Astrocyte (in vitro differentiated cells and primary cell): Measurements from ENCODE around the gene EXOC1L. TPM values are rescaled to one million over a fixed set of nuclear protein-coding genes. Genes with fewer than 3 reads are reported as not detected.

Experiments used
- DNase-seq: peaks from one replicate; pipeline ENCODE4 v3.0.0-alpha.2; 2010; ENCODE audit warnings: low read depth
- FAIRE-seq: peaks from 2 replicates; lab custom pipeline; 2011; peaks lifted over from hg19 to GRCh38; lab: Jason Lieb, UNC
- H2AFZ ChIP-seq: 2 replicates; pipeline ENCODE4 v1.6.0; 2012; ENCODE audit warnings: low read depth, low read length, inconsistent platforms
- H3K27ac ChIP-seq: 2 replicates; pipeline ENCODE4 v1.5.1; 2011; ENCODE audit warnings: low read depth, low read length, inconsistent platforms
- H3K27me3 ChIP-seq: 2 replicates; pipeline ENCODE4 v1.6.0; 2011; ENCODE audit warnings: low read length, inconsistent platforms; ENCODE audit not compliant: insufficient read depth
- H3K36me3 ChIP-seq: 2 replicates; pipeline ENCODE4 v1.5.1; 2011; ENCODE audit warnings: low read length, inconsistent platforms; ENCODE audit not compliant: insufficient read depth
- H3K4me1 ChIP-seq: 2 replicates; pipeline ENCODE4 v1.5.1; 2011; ENCODE audit warnings: low read length, inconsistent platforms; ENCODE audit not compliant: insufficient read depth
- H3K4me2 ChIP-seq: 2 replicates; pipeline ENCODE4 v1.6.0; 2012; ENCODE audit warnings: low read length, inconsistent platforms
- H3K4me3 ChIP-seq: 2 replicates; pipeline ENCODE4 v1.5.1; 2011; ENCODE audit warnings: low read depth, mild to moderate bottlenecking, low read length, inconsistent platforms; ENCODE audit not compliant: insufficient read depth
- H3K79me2 ChIP-seq: 2 replicates; pipeline ENCODE4 v1.6.0; 2012; ENCODE audit warnings: mild to moderate bottlenecking, low read length, inconsistent platforms; ENCODE audit not compliant: insufficient read depth
- H3K9ac ChIP-seq: 2 replicates; pipeline ENCODE4 v1.6.0; 2012; ENCODE audit warnings: mild to moderate bottlenecking, low read length, inconsistent platforms
- H3K9me3 ChIP-seq: 2 replicates; pipeline ENCODE4 v1.5.1; 2012; ENCODE audit warnings: low read depth, mild to moderate bottlenecking, low read length, inconsistent platforms; ENCODE audit not compliant: insufficient read depth
- H4K20me1 ChIP-seq: 2 replicates; pipeline ENCODE4 v1.6.0; 2012; ENCODE audit warnings: low read length, inconsistent platforms; ENCODE audit not compliant: insufficient read depth
- H3K27ac Mint-ChIP-seq: one replicate; pipeline ENCODE4 v1.8.0; 2021; ENCODE audit warnings: mild to moderate bottlenecking, mixed read lengths; ENCODE audit not compliant: unreplicated experiment
- H3K27me3 Mint-ChIP-seq: one replicate; pipeline ENCODE4 v1.8.0; 2021; ENCODE audit warnings: low read depth, mixed read lengths; ENCODE audit not compliant: unreplicated experiment
- H3K36me3 Mint-ChIP-seq: one replicate; pipeline ENCODE4 v1.8.0; 2021; ENCODE audit warnings: low read depth, mixed read lengths; ENCODE audit not compliant: unreplicated experiment
- H3K4me1 Mint-ChIP-seq: one replicate; pipeline ENCODE4 v1.8.0; 2021; ENCODE audit warnings: low read depth, mixed read lengths; ENCODE audit not compliant: unreplicated experiment
- H3K4me3 Mint-ChIP-seq: one replicate; pipeline ENCODE4 v1.8.0; 2021; ENCODE audit warnings: mild to moderate bottlenecking, moderate library complexity, mixed read lengths; ENCODE audit not compliant: unreplicated experiment
- H3K9me3 Mint-ChIP-seq: one replicate; pipeline ENCODE4 v1.8.0; 2021; ENCODE audit warnings: mild to moderate bottlenecking, mixed read lengths; ENCODE audit not compliant: unreplicated experiment
- EZH2 ChIP-seq: IDR thresholded peaks from 2 replicates; pipeline ENCODE4 v1.6.1; 2012; ENCODE audit warnings: mild to moderate bottlenecking, low read length, inconsistent platforms; ENCODE audit not compliant: insufficient read depth
- total RNA-seq: library from RNA; stranded (reverse); gene quantifications from 2 replicates; pipeline ENCODE4 v1.2.1, GENCODE V29; 2021
- TF ChIP-seq, protein P1 (sequence below): IDR thresholded peaks from 2 replicates; pipeline ENCODE4 v1.5.1; 2011; ENCODE audit warnings: low read depth, mild to moderate bottlenecking, inconsistent platforms, low read length, moderate library complexity; ENCODE audit not compliant: insufficient read depth

EXOC1L gene
- total RNA-seq, 1 donor from 2014 or later = not detected

DNA sequence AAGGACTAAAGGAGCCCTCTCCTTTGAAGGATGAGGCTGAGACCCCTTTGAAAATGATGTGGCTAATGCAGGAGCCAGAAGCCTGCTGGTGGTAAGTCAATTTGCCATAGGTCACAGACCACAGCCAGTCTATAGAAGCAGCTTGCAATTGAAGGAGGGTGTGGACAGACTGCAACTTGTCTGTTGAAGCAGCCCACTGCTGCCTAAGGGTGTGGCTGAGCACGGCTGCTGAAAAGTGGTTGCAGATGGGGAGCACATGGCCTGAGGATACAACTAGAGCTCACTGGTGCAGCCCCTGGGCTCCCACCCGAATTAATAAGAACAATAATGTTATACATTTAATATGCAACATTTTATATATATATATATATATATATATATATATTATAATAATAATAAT lies 11.4 kb upstream of the EXOC1L start:
- H3K27ac ChIP-seq = no peak overlapping the region
- no peak for FAIRE-seq
- H3K9ac ChIP-seq = no peak overlapping the region
- Mint-ChIP-seq H3K36me3 (no peaks in the 10 kb centered on the region), H3K4me1 (no peaks in the 10 kb centered on the region), H3K27me3 (peaks cover 3% of the 10 kb centered on the region), H3K9me3 (no peaks in the 10 kb centered on the region), H3K4me3 (no peak overlapping the region), H3K27ac (no peak overlapping the region)
- no peak for TF ChIP-seq EZH2
- TF ChIP-seq, protein P1, sequence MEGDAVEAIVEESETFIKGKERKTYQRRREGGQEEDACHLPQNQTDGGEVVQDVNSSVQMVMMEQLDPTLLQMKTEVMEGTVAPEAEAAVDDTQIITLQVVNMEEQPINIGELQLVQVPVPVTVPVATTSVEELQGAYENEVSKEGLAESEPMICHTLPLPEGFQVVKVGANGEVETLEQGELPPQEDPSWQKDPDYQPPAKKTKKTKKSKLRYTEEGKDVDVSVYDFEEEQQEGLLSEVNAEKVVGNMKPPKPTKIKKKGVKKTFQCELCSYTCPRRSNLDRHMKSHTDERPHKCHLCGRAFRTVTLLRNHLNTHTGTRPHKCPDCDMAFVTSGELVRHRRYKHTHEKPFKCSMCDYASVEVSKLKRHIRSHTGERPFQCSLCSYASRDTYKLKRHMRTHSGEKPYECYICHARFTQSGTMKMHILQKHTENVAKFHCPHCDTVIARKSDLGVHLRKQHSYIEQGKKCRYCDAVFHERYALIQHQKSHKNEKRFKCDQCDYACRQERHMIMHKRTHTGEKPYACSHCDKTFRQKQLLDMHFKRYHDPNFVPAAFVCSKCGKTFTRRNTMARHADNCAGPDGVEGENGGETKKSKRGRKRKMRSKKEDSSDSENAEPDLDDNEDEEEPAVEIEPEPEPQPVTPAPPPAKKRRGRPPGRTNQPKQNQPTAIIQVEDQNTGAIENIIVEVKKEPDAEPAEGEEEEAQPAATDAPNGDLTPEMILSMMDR = no peak
- H3K9me3 ChIP-seq = no peaks in the 10 kb centered on the region
- no peaks in the 10 kb centered on the region for H3K36me3 ChIP-seq
- H3K4me1 ChIP-seq = no peaks in the 10 kb centered on the region
- H4K20me1 ChIP-seq = no peaks in the 10 kb centered on the region
- DNase-seq = no peak
- peaks cover 2% of the 10 kb centered on the region for H3K27me3 ChIP-seq
- H3K79me2 ChIP-seq = no peaks in the 10 kb centered on the region
- H3K4me3 ChIP-seq = no peak overlapping the region
- no peak overlapping the region for H2AFZ ChIP-seq
- H3K4me2 ChIP-seq = no peak overlapping the region

DNA sequence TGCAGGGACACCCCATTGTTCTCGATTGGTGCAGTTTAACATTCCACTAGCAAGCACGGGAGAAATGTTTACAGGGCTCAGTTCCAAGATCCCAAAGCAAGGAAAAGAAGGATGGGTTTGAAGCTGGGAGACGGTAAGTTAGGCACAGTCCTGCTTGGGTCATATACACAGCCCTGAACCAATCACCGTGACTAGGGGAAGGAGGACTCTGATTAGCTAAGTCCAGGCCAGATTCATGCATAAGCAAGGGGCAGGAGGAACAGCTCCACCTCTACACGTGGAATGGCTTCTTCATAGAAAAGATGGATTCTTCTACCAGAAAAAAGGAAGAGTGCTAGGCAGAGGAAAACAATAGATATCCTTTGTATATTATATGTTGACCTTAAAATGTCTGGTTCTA lies 11.0 kb upstream of the EXOC1L start:
- Histone ChIP-seq H4K20me1 (no peaks in the 10 kb centered on the region), H3K9ac (no peak overlapping the region), H3K27me3 (peaks cover 2% of the 10 kb centered on the region), H3K4me1 (no peaks in the 10 kb centered on the region), H3K4me2 (no peak overlapping the region), H3K4me3 (no peak overlapping the region), H3K36me3 (no peaks in the 10 kb centered on the region), H3K27ac (no peak overlapping the region), H3K9me3 (no peaks in the 10 kb centered on the region), H2AFZ (no peak overlapping the region), H3K79me2 (no peaks in the 10 kb centered on the region)
- TF ChIP-seq, protein P1 = no peak
- TF ChIP-seq EZH2 = no peak
- H3K27me3 Mint-ChIP-seq = peaks cover 3% of the 10 kb centered on the region
- FAIRE-seq (no peak), DNase-seq (no peak)
- H3K4me1 Mint-ChIP-seq = no peaks in the 10 kb centered on the region
- H3K9me3 Mint-ChIP-seq = no peaks in the 10 kb centered on the region
- H3K27ac Mint-ChIP-seq = no peak overlapping the region
- no peaks in the 10 kb centered on the region for H3K36me3 Mint-ChIP-seq
- H3K4me3 Mint-ChIP-seq = no peak overlapping the region

DNA sequence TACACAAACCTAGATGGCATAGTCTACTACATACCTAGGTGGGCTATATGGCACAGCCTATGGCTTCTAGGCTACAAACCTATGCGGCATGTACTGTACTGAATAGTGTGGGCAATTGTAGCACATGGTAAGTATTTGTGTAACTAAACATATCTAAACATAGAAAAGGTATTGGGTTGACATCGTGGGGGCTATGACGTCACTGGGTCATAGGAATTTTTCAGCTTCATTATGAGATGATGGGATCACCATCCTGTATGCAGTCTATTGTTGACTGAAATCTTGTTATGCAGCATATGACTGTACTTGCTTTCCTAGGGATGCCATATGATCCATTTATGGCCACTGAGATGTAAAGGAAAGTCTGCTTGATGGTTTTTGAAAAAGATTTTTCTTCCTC lies 1.9 kb upstream of the EXOC1L start:
- TF ChIP-seq, protein P1 = no peak
- no peak for TF ChIP-seq EZH2
- FAIRE-seq = no peak
- Histone ChIP-seq H3K4me1 (no peaks in the 10 kb centered on the region), H2AFZ (no peak overlapping the region), H3K4me3 (no peak overlapping the region), H3K9me3 (no peaks in the 10 kb centered on the region), H3K27me3 (no peaks in the 10 kb centered on the region), H3K79me2 (no peaks in the 10 kb centered on the region), H3K36me3 (no peaks in the 10 kb centered on the region), H4K20me1 (no peaks in the 10 kb centered on the region), H3K4me2 (no peak overlapping the region), H3K27ac (no peak overlapping the region), H3K9ac (no peak overlapping the region)
- H3K4me3 Mint-ChIP-seq = no peak overlapping the region
- H3K4me1 Mint-ChIP-seq = peaks cover 6% of the 10 kb centered on the region
- no peak overlapping the region for H3K27ac Mint-ChIP-seq
- DNase-seq = no peak
- peaks cover 2% of the 10 kb centered on the region for H3K9me3 Mint-ChIP-seq
- peaks cover 5% of the 10 kb centered on the region for H3K27me3 Mint-ChIP-seq
- no peaks in the 10 kb centered on the region for H3K36me3 Mint-ChIP-seq
